Activated T-helper 17 cell treated with anti-CD3 and anti-CD28 coated beads, Interleukin-2, amount 50 U/mL, for 72 hours (primary cell): ENCODE results near the gene LMNTD2. TPM values are rescaled to one million over a fixed set of nuclear protein-coding genes. Genes with fewer than 3 reads are reported as not detected.
A peak's percentile ranks its signal among the peaks of the same experiment; 100 is the strongest.
"Not testable (repeated sequence)": the region's sequence is repeated elsewhere in the genome, so short reads cannot be mapped to it uniquely, and the experiment has no call there.

Source experiments
- ATAC-seq: fragments of 150-1000 bp; cut with Tn5 transposase; replicated peaks from 2 replicates; pipeline ENCODE4 v1.10.0; 2021; ENCODE audit warnings: mild to moderate bottlenecking, moderate library complexity
- H3K27ac Mint-ChIP-seq: one replicate; pipeline ENCODE4 v1.8.0; 2022; ENCODE audit warnings: mixed read lengths
- H3K27me3 Mint-ChIP-seq: one replicate; pipeline ENCODE4 v1.8.0; 2022; ENCODE audit warnings: mixed read lengths
- H3K36me3 Mint-ChIP-seq: one replicate; pipeline ENCODE4 v1.8.0; 2022; ENCODE audit warnings: low read depth, mild to moderate bottlenecking, mixed read lengths
- H3K4me1 Mint-ChIP-seq: one replicate; pipeline ENCODE4 v1.8.0; 2022; ENCODE audit warnings: mixed read lengths
- H3K4me3 Mint-ChIP-seq: one replicate; pipeline ENCODE4 v1.8.0; 2022; ENCODE audit warnings: mild to moderate bottlenecking, mixed read lengths
- H3K9me3 Mint-ChIP-seq: one replicate; pipeline ENCODE4 v1.8.0; 2022; ENCODE audit warnings: mixed read lengths
- total RNA-seq, 2 donors: library from RNA; stranded (reverse); gene quantifications; one replicate each; pipeline ENCODE4 v1.2.3, GENCODE V29; 2022

The LMNTD2 gene
- total RNA-seq, 2 donors from 2014 or later = 2.7 to 6.6 TPM

GRCh38 chr11:530960-531831 lies 29.3 kb downstream of the LMNTD2 start:
- no peak for ATAC-seq
- H3K4me1 Mint-ChIP-seq = no peaks in the 10 kb centered on the region
- H3K4me3 Mint-ChIP-seq = no peak overlapping the region
- H3K9me3 Mint-ChIP-seq = no peaks in the 10 kb centered on the region
- H3K27me3 Mint-ChIP-seq = no peaks in the 10 kb centered on the region
- H3K27ac Mint-ChIP-seq = no peak overlapping the region
- H3K36me3 Mint-ChIP-seq = peaks cover 14% of the 10 kb centered on the region

GRCh38 chr11:529728-530411 lies 30.7 kb downstream of the LMNTD2 start:
- Mint-ChIP-seq H3K4me3 (no peak overlapping the region), H3K9me3 (no peaks in the 10 kb centered on the region), H3K36me3 (peaks cover 14% of the 10 kb centered on the region), H3K4me1 (no peaks in the 10 kb centered on the region), H3K27ac (no peak overlapping the region), H3K27me3 (no peaks in the 10 kb centered on the region)
- ATAC-seq = no peak

GRCh38 chr11:528815-529727 lies 31.5 kb downstream of the LMNTD2 start:
- Mint-ChIP-seq H3K36me3 (peaks cover 14% of the 10 kb centered on the region), H3K27ac (no peak overlapping the region), H3K4me3 (no peak overlapping the region), H3K4me1 (no peaks in the 10 kb centered on the region), H3K27me3 (no peaks in the 10 kb centered on the region), H3K9me3 (no peaks in the 10 kb centered on the region)
- ATAC-seq = no peak

- no peak for ATAC-seq
- Mint-ChIP-seq H3K4me1 (no peaks in the 10 kb centered on the region), H3K36me3 (peaks cover 9% of the 10 kb centered on the region), H3K4me3 (no peak overlapping the region), H3K9me3 (no peaks in the 10 kb centered on the region), H3K27ac (no peak overlapping the region), H3K27me3 (no peaks in the 10 kb centered on the region)
Observed at GRCh38 chr11:528166-528814, 32.2 kb downstream of the LMNTD2 start.

GRCh38 chr11:526192-526591 lies 34.3 kb downstream of the LMNTD2 start:
- H3K27me3 Mint-ChIP-seq = no peaks in the 10 kb centered on the region
- H3K4me3 Mint-ChIP-seq = no peak overlapping the region
- no peak overlapping the region for H3K27ac Mint-ChIP-seq
- ATAC-seq = no peak
- no peaks in the 10 kb centered on the region for H3K9me3 Mint-ChIP-seq
- no peaks in the 10 kb centered on the region for H3K4me1 Mint-ChIP-seq
- H3K36me3 Mint-ChIP-seq = no peaks in the 10 kb centered on the region

- no peaks in the 10 kb centered on the region for H3K36me3 Mint-ChIP-seq
- no peak for ATAC-seq
Observed at GRCh38 chr11:521177-521688, 39.3 kb downstream of the LMNTD2 start.

DNA sequence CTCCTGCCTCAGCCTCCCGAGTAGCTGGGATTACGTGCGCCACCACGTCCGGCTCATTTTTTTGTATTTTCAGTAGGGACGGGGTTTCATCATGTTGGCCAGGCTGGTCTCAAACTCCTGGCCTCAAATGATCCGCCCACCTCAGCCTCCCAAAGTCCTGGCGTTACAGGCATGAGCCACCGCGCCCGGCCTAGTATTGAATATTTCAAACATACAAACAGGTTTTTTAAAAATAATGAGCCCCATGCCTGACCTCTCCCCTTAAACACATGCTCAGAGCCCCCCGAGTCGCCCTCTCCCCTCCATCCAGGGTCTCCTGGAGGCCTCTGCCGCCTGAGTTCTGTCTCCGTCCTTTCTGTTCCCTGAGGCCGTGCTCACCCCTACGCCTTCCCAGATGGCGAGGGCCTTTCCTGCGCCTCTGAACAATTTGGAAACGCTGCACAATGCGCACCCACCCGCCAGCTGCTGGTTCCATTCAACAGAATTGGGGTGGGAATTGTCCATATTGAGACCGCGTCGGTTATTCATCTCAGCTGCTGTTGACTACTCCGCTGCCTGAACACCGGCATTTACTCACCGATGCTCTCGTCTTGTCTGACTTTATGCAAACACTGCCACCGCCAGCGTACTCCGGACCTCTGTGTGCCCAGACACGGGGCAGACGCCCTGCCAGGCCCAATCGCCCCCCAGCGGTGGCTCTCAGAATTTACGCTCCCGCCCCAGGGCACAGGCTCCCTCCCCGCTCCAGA lies 39.9 kb downstream of the LMNTD2 start:
- Mint-ChIP-seq H3K36me3 (no peaks in the 10 kb centered on the region), H3K4me1 (peaks cover 4% of the 10 kb centered on the region), H3K27ac (no peak overlapping the region), H3K27me3 (no peaks in the 10 kb centered on the region), H3K4me3 (no peak overlapping the region), H3K9me3 (peaks cover 4% of the 10 kb centered on the region)
- ATAC-seq = no peak

More at GRCh38 chr11:521177-521688, 39.3 kb downstream of the LMNTD2 start:
- no peaks in the 10 kb centered on the region for H3K27me3 Mint-ChIP-seq
- H3K9me3 Mint-ChIP-seq = peaks cover 4% of the 10 kb centered on the region
- H3K4me3 Mint-ChIP-seq = no peak overlapping the region
- no peak overlapping the region for H3K27ac Mint-ChIP-seq
- peaks cover 4% of the 10 kb centered on the region for H3K4me1 Mint-ChIP-seq

- peaks cover 9% of the 10 kb centered on the region for H3K36me3 Mint-ChIP-seq
- peak overlapping the region; percentile 82 for H3K4me3 Mint-ChIP-seq
- H3K4me1 Mint-ChIP-seq = peaks cover 4% of the 10 kb centered on the region
- H3K27me3 Mint-ChIP-seq = no peaks in the 10 kb centered on the region
- H3K27ac Mint-ChIP-seq = peak overlapping the region; percentile 72
- peak; percentile 97 for ATAC-seq
- H3K9me3 Mint-ChIP-seq = peaks cover 4% of the 10 kb centered on the region
Observed at GRCh38 chr11:518463-519202, 41.9 kb downstream of the LMNTD2 start.

DNA sequence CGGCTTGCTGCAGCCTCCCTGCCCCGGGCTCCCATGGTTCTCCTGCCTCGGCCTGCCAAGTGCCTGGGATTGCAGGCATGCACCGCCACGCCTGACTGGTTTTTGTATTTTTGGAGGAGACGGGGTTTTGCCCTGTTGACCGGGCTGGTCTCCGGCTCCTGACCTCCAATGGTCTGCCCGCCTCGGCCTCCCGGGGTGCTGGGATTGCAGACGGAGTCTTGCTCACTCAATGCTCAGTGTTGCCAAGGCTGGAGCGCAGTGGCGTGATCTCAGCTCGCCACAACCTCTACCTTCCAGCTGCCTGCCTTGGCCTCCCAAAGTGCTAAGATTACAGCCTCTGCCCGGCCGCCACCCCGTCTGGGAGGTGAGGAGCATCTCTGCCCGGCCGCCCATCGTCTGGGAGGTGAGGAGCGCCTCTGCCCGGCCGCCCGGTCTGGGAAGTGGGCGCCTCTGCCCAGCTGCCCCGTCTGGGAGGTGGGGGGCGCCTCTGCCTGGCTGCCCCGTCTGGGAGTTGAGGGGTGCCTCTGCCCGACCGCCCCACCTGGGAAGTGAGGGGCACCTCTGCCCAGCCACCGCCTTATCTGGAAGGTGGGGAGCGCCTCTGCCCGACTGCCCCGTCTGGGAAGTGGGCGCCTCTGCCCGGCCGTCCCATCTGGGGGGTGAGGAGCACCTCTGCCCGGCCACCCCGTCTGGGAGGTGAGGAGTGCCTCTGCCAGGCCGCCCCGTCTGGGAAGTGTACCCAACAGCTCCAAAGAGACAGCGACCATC lies 43.4 kb downstream of the LMNTD2 start:
- H3K4me3 Mint-ChIP-seq, ATAC-seq: not testable (repeated sequence)

DNA sequence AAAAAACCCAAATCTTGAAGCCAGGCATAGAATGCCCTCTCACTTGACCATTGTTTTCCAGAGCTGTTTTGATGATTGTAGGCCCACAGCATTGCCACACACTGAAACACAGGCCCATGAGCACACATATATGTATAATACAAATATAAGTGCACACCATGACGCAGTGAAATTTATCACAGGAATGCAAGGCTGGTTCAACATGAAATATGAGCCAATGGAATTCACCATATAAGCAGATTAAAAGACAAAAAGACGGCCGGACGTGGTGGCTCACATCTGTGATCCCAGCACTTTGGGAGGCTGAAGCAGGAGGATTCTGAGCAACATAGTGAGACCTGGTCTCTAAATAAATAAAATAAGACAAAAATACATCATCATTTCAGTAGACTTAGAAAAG lies 44.1 kb downstream of the LMNTD2 start:
- no peak overlapping the region for H3K27ac Mint-ChIP-seq
- peaks cover 4% of the 10 kb centered on the region for H3K4me1 Mint-ChIP-seq
- H3K9me3 Mint-ChIP-seq = peaks cover 4% of the 10 kb centered on the region
- H3K36me3 Mint-ChIP-seq = peaks cover 23% of the 10 kb centered on the region
- no peak for ATAC-seq
- H3K4me3 Mint-ChIP-seq = no peak overlapping the region
- no peaks in the 10 kb centered on the region for H3K27me3 Mint-ChIP-seq

More for the DNA sequence above, 43.4 kb downstream of the LMNTD2 start:
- not testable (repeated sequence) for H3K27me3 Mint-ChIP-seq, H3K9me3 Mint-ChIP-seq, H3K27ac Mint-ChIP-seq, H3K4me1 Mint-ChIP-seq
- peaks cover 19% of the 10 kb centered on the region for H3K36me3 Mint-ChIP-seq

DNA sequence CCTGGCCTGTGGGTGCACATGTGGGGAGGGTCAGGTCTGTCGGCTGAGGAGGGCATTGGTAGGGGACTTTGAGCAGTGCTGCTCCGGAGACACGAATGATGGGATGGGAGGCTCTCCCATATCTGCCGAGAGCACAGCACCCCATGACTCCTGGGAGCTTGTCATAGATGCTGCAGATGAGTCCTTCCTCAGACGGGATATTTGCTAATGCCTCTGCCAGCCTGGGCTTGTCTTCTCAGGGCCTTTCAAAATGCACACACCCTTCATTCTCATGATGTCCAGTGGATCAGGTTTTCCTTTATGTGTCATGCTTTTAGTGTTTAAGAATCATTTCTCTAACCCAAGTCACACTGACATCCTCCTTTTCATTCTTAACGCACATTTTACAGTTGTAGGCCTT lies 45.4 kb downstream of the LMNTD2 start:
- H3K27ac Mint-ChIP-seq = no peak overlapping the region
- no peak for ATAC-seq

GRCh38 chr11:514606-515005 lies 45.9 kb downstream of the LMNTD2 start:
- no peak for ATAC-seq
- Mint-ChIP-seq H3K4me3 (no peak overlapping the region), H3K27me3 (no peaks in the 10 kb centered on the region), H3K4me1 (peaks cover 4% of the 10 kb centered on the region), H3K9me3 (peaks cover 4% of the 10 kb centered on the region), H3K36me3 (peaks cover 37% of the 10 kb centered on the region), H3K27ac (no peak overlapping the region)

More for the DNA sequence above, 45.4 kb downstream of the LMNTD2 start:
- peaks cover 4% of the 10 kb centered on the region for H3K9me3 Mint-ChIP-seq
- H3K4me1 Mint-ChIP-seq = peaks cover 4% of the 10 kb centered on the region
- peaks cover 32% of the 10 kb centered on the region for H3K36me3 Mint-ChIP-seq
- H3K4me3 Mint-ChIP-seq = no peak overlapping the region
- H3K27me3 Mint-ChIP-seq = no peaks in the 10 kb centered on the region
